Measurements from ENCODE around the gene CORO2A.

- no peak for TF ChIP-seq CTCF (IDR thresholded peaks at IDR 0.05)
- TF ChIP-seq ZFX (IDR thresholded peaks at IDR 0.05; ENCODE audit: borderline replicate concordance): no peak
Measured at GRCh38 chr9:98219794-98220370, 27.4 kb upstream of the CORO2A start.
